ENCODE results near the gene FBXL20. TPM values are rescaled to one million over a fixed set of nuclear protein-coding genes. Genes with fewer than 3 reads are reported as not detected.
A peak's percentile ranks its signal among the peaks of the same experiment; 100 is the strongest.

FBXL20 gene
- total RNA-seq, 4 donors from 2014 or later, result 20.5 to 34.7 (median 26.6) TPM

- peaks cover 0 to 7% (median 3%) of the 10 kb centered on the region in 4 donors for H3K4me1 ChIP-seq
- no peak for TF ChIP-seq POLR2A (IDR thresholded peaks at IDR 0.05)
- no peak for TF ChIP-seq CTCF (IDR thresholded peaks at IDR 0.05)
- no peaks in the 10 kb centered on the region for H3K36me3 ChIP-seq
- no peak for DNase-seq
- no peak overlapping the region for H3K27ac ChIP-seq
- no peak overlapping the region for H3K4me3 ChIP-seq
- no peaks in the 10 kb centered on the region for H3K9me3 ChIP-seq
- H3K27me3 ChIP-seq, result no peaks in the 10 kb centered on the region
Measured at GRCh38 chr17:39240631-39241030, 160.8 kb downstream of the FBXL20 start.

- Histone ChIP-seq H3K27me3 (no peaks in the 10 kb centered on the region), H3K4me1 (peaks cover 0 to 7% (median 3%) of the 10 kb centered on the region in 4 donors), H3K4me3 (no peak overlapping the region), H3K27ac (no peak overlapping the region), H3K36me3 (no peaks in the 10 kb centered on the region), H3K9me3 (no peaks in the 10 kb centered on the region)
- peak; percentile 76 to 87 (median 79) for DNase-seq
- TF ChIP-seq CTCF (IDR thresholded peaks at IDR 0.05), result peak; percentile 39 to 65 (median 58)
- no peak for TF ChIP-seq POLR2A (IDR thresholded peaks at IDR 0.05)
Measured at GRCh38 chr17:39239640-39240314, 161.6 kb downstream of the FBXL20 start.

- Histone ChIP-seq H3K4me3 (peak overlapping the region in 1 of 4 donors; percentile 3), H3K9me3 (no peaks in the 10 kb centered on the region), H3K27ac (peak overlapping the region in 2 of 4 donors; percentile 16 to 57), H3K27me3 (no peaks in the 10 kb centered on the region), H3K4me1 (no peaks in the 10 kb centered on the region), H3K36me3 (no peaks in the 10 kb centered on the region)
- no peak for TF ChIP-seq POLR2A (IDR thresholded peaks at IDR 0.05)
- TF ChIP-seq CTCF (IDR thresholded peaks at IDR 0.05), result no peak
- peak in 2 of 3 donors; percentile 71 to 81 for DNase-seq
Measured at GRCh38 chr17:39238311-39238972, 163.0 kb downstream of the FBXL20 start.

- no peaks in the 10 kb centered on the region for H3K27me3 ChIP-seq
- no peak for DNase-seq
- no peak overlapping the region for H3K4me3 ChIP-seq
- no peaks in the 10 kb centered on the region for H3K9me3 ChIP-seq
- no peak for TF ChIP-seq POLR2A (IDR thresholded peaks at IDR 0.05)
- H3K4me1 ChIP-seq, result no peaks in the 10 kb centered on the region
- no peak overlapping the region for H3K27ac ChIP-seq
- H3K36me3 ChIP-seq, result no peaks in the 10 kb centered on the region
Measured at GRCh38 chr17:39237586-39237985, 163.8 kb downstream of the FBXL20 start.

GRCh38 chr17:39236981-39237441 lies 164.4 kb downstream of the FBXL20 start:
- Histone ChIP-seq H3K9me3 (no peaks in the 10 kb centered on the region), H3K27me3 (no peaks in the 10 kb centered on the region), H3K4me1 (peaks cover 0 to 4% (median 1%) of the 10 kb centered on the region in 4 donors), H3K4me3 (no peak overlapping the region), H3K36me3 (no peaks in the 10 kb centered on the region), H3K27ac (no peak overlapping the region)
- TF ChIP-seq CTCF (IDR thresholded peaks at IDR 0.05) (no peak), POLR2A (IDR thresholded peaks at IDR 0.05) (no peak)
- no peak for DNase-seq

GRCh38 chr17:39236450-39236927 lies 164.9 kb downstream of the FBXL20 start:
- Histone ChIP-seq H3K36me3 (no peaks in the 10 kb centered on the region), H3K27ac (no peak overlapping the region), H3K4me1 (peaks cover 0 to 9% (median 3%) of the 10 kb centered on the region in 4 donors), H3K4me3 (no peak overlapping the region), H3K9me3 (no peaks in the 10 kb centered on the region), H3K27me3 (no peaks in the 10 kb centered on the region)
- no peak for TF ChIP-seq CTCF (IDR thresholded peaks at IDR 0.05)
- TF ChIP-seq POLR2A (IDR thresholded peaks at IDR 0.05), result no peak
- no peak for DNase-seq

All from Peyer's patch (tissue), 4 donors.